ENCODE results near the gene SORCS3. TPM values are rescaled to one million over a fixed set of nuclear protein-coding genes. Genes with fewer than 3 reads are reported as not detected.

SORCS3 gene
- total RNA-seq, 1 experiment from 2014 or later, result 0.04 TPM

DNA sequence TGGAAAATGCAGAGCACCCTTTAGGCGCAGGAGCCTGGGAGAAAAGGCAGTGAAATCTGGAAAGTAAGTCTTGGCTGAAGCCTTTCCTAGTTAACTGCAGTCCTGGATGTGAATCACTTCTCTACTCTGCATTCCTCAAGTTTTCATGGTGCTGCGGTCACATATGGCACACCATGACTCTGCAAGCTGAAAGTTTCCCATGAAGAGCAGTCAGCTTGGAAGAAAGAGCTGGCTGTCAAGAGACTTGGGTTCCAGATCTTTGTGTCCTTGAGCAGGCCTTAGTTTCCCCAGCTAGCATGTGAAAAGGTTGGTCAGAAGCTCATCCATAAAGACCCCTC, 548.3 kb downstream of the SORCS3 start:
- Mint-ChIP-seq H3K4me1 (peaks cover 16 to 18% of the 10 kb centered on the region in 2 experiments), H3K27me3 (ENCODE audit: low read depth) (no peaks in the 10 kb centered on the region), H3K36me3 (ENCODE audit: insufficient read depth in 1 of 3, low read depth in 3 of 3) (no peaks in the 10 kb centered on the region), H3K27ac (0 out of 7 replicates have a peak overlapping the region, but pooled peaks of 1 of the 3 experiments have one; percentile 16), H3K9me3 (no peaks in the 10 kb centered on the region), H3K4me3 (no peak overlapping the region)
- H2AFZ ChIP-seq (ENCODE audit: low read length), result no peak overlapping the region
- no peaks in the 10 kb centered on the region for H3K23me2 ChIP-seq (ENCODE audit: insufficient read length, low read depth, low read length, poor library complexity, severe bottlenecking)
- no peak overlapping the region for H4K8ac ChIP-seq (replicated peaks; ENCODE audit: insufficient read length, low read depth, low read length)
- no peak overlapping the region for H2AK5ac ChIP-seq (ENCODE audit: insufficient read length, low read length)
- H3K4me1 ChIP-seq (ENCODE audit: insufficient read depth, low read length), result peaks cover 3% of the 10 kb centered on the region; the same call in 1 of the 2 replicates
- WGBS (ENCODE audit: extremely low coverage, insufficient read length, low lambda C conversion rate), result no CpG with 5 or more reads among the region's 2 CpGs
- no peak for DNase-seq
- no peak for TF ChIP-seq CTCF (conservative IDR thresholded peaks at IDR 0.05)
- H4K5ac ChIP-seq (ENCODE audit: insufficient read length, low read depth, low read length), result no peak overlapping the region
- no peak overlapping the region for H2BK12ac ChIP-seq (ENCODE audit: insufficient read length, low read depth, low read length)
- no peak overlapping the region for H3K27ac ChIP-seq (ENCODE audit: insufficient read length, low read depth, low read length)
- no peak overlapping the region for H3K23ac ChIP-seq (ENCODE audit: insufficient read length, low read depth, low read length)
- H3K18ac ChIP-seq (ENCODE audit: insufficient read length, low read depth, low read length), result no peak overlapping the region
- no peak overlapping the region for H2BK120ac ChIP-seq (ENCODE audit: low read depth, low read length, poor library complexity, severe bottlenecking)
- H2BK5ac ChIP-seq (ENCODE audit: insufficient read length, low read length), result no peak overlapping the region
- no peak overlapping the region for H3T11ph ChIP-seq (ENCODE audit: low read length)
- H3K9ac ChIP-seq (ENCODE audit: extremely low read depth, insufficient read length, low read length), result no peak overlapping the region
- no peak overlapping the region for H3K4me2 ChIP-seq (ENCODE audit: insufficient read depth, insufficient read length, low read length)
- no peak overlapping the region for H3K4ac ChIP-seq (ENCODE audit: low read depth, low read length)
- H2BK15ac ChIP-seq (ENCODE audit: low read depth, low read length), result no peak overlapping the region
- no peak overlapping the region for H2BK20ac ChIP-seq (ENCODE audit: low read depth, low read length, poor library complexity, severe bottlenecking)
- H3K27me3 ChIP-seq (ENCODE audit: insufficient read depth, low read length), result no peaks in the 10 kb centered on the region
- no peaks in the 10 kb centered on the region for H3K79me1 ChIP-seq (ENCODE audit: insufficient read depth, low read depth, low read length, poor library complexity, severe bottlenecking)
- no peaks in the 10 kb centered on the region for H4K20me1 ChIP-seq (ENCODE audit: control insufficient read depth, insufficient read depth, insufficient read length)
- H3K14ac ChIP-seq (ENCODE audit: insufficient read depth, low read length), result no peak overlapping the region
- no peaks in the 10 kb centered on the region for H3K79me2 ChIP-seq (ENCODE audit: insufficient read depth, low read length)
- no peaks in the 10 kb centered on the region for H3K9me3 ChIP-seq (ENCODE audit: control insufficient read depth, low read depth, low read length)
- H3K56ac ChIP-seq (ENCODE audit: insufficient read length, low read depth, low read length), result no peak overlapping the region
- no peak overlapping the region for H4K91ac ChIP-seq (ENCODE audit: insufficient read length, low read depth, low read length)

Measured in H9 (cell line).